ENCODE data around the gene LCNL1. TPM values are rescaled to one million over a fixed set of nuclear protein-coding genes. Genes with fewer than 3 reads are reported as not detected.

LCNL1 gene
- total and polyA plus RNA-seq, 2 of the 13 experiments (the other 11 are each of a cell fraction or from before 2014, with no cell fraction given), result not detected

GRCh38 chr9:136991993-136992818, 9.4 kb downstream of the LCNL1 start, which contains the start of gene PAXX (continued):
- no peak for TF ChIP-seq AFF4 (CRISPR knock-in tag; IDR thresholded peaks at IDR 0.05)
- no peak for TF ChIP-seq KDM5A (IDR thresholded peaks at IDR 0.05; ENCODE audit: borderline replicate concordance, low read length)
- TF ChIP-seq ZNF180 (CRISPR knock-in tag; IDR thresholded peaks at IDR 0.05; ENCODE audit: borderline replicate concordance, low read depth), result no peak
- TF ChIP-seq NCOA2 (CRISPR knock-in tag; IDR thresholded peaks at IDR 0.05), result no peak
- TF ChIP-seq IRF2 (CRISPR knock-in tag; IDR thresholded peaks at IDR 0.05), result no peak
- no peak for TF ChIP-seq KLF9 (CRISPR knock-in tag; IDR thresholded peaks at IDR 0.05; ENCODE audit: low read depth)
- no peak for TF ChIP-seq CEBPG (CRISPR knock-in tag; IDR thresholded peaks at IDR 0.05)
- TF ChIP-seq ZNF510 (CRISPR knock-in tag; IDR thresholded peaks at IDR 0.05; ENCODE audit: low read depth), result no peak
- no peak for TF ChIP-seq ZNF230 (CRISPR knock-in tag; IDR thresholded peaks at IDR 0.05)
- TF ChIP-seq WIZ (CRISPR knock-in tag; IDR thresholded peaks at IDR 0.05), result no peak
- TF ChIP-seq ZBTB7B (CRISPR knock-in tag; IDR thresholded peaks at IDR 0.05), result no peak
- no peak for TF ChIP-seq MED8 (CRISPR knock-in tag; IDR thresholded peaks at IDR 0.05; ENCODE audit: insufficient replicate concordance)
- peak; percentile 49; the same call in 1 of the 2 replicates for TF ChIP-seq CREBL2 (CRISPR knock-in tag; IDR thresholded peaks at IDR 0.05; ENCODE audit: borderline replicate concordance)
- no peak for TF ChIP-seq RCOR2 (CRISPR knock-in tag; IDR thresholded peaks at IDR 0.05)
- no peak for TF ChIP-seq ZBTB4 (CRISPR knock-in tag; IDR thresholded peaks at IDR 0.05; ENCODE audit: borderline replicate concordance)
- peak; percentile 16 for TF ChIP-seq TEAD3 (CRISPR knock-in tag; optimal IDR thresholded peaks at IDR 0.05; ENCODE audit: borderline replicate concordance)
- no peak for TF ChIP-seq POGZ (CRISPR knock-in tag; IDR thresholded peaks at IDR 0.05)
- TF ChIP-seq ZNF281 (CRISPR knock-in tag; IDR thresholded peaks at IDR 0.05; ENCODE audit: borderline replicate concordance), result no peak
